GM21423 (cell line): ENCODE results near the gene IFIT1B.
"Not testable (repeated sequence)": the region's sequence is repeated elsewhere in the genome, so short reads cannot be mapped to it uniquely, and the experiment has no call there.

Experiments used
- ATAC-seq: cut with Tn5 transposase; IDR thresholded peaks from one replicate; pipeline ENCODE4 v1.9.1; 2021; ENCODE audit warnings: mild to moderate bottlenecking, moderate library complexity; ENCODE audit not compliant: unreplicated experiment

The IFIT1B gene

DNA sequence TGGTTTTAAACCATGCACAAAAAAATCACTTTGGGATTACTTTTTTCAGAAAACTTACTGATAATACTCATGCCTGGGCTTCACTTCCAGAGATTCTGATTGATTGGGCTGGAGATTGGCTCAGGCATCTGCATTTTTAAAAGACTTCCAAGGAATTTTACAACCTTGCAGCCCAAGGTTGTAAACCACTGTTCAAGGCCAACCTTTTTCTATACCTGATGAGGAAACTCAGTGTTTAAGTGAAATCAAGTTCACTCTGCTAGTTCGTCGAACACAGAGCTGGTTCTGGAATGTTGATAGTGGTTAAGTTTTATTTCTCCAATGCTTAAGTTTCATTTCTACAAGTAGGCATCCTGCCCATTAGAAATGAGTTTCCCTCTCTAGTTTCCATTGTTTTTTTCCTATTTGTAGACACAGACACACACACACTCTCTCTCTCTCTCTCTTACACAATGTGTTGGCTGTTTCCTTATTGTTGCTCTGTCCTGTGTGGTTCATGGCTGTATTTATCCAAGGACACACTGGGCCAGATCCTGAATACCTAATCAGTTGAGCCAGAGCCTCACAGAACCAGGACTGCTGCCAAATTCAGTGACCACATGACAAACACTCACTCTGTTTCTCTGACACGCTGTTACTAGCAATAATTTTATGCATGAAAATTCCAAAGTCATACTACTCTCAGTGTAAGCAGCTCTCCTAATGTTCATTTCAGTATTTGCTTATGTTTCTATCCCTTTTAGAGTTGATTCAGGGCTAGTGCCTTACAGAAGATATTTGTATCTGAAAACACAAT is 3.7 kb upstream of the IFIT1B start:
- no peak for ATAC-seq

DNA sequence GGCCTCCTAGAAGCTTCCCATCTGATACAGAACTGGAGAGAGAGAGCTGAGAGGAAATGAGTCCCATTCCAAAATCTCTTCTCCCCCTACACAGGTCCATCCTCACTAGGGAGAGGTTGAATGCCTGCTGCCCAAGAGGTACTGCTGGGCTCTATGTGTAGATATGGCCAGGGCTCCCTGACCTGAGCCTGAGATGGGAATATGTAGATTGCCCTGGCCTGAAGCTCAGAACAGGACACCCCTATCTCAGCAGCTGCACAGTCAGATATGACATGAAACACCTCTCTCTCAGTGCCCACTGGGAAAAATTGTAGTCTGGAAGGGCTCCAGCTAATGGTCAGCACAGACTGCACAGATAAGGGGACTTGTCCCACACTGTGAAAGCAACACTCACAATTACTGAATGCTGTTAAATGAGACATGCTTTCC is 3.1 kb upstream of the IFIT1B start:
- ATAC-seq = no peak

DNA sequence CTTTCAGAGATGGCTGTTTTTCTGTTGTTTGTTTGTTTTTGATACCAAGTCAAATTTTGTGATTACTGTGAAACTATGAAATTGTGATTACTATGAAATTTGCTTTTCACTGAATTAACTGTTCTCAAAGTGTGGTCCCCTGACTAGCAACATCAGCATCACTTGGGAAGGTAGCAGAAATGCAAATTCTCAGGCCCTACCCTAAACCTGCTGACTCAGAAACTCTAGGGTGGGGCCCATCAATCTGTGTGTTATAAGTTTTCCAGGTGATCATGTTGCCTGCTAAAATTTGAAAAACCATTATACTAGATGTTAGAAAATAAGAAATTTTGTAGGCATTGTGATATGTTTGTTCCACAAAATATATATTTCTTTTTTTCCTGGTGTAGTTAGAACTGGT is 1.2 kb downstream of the IFIT1B start:
- no peak for ATAC-seq

DNA sequence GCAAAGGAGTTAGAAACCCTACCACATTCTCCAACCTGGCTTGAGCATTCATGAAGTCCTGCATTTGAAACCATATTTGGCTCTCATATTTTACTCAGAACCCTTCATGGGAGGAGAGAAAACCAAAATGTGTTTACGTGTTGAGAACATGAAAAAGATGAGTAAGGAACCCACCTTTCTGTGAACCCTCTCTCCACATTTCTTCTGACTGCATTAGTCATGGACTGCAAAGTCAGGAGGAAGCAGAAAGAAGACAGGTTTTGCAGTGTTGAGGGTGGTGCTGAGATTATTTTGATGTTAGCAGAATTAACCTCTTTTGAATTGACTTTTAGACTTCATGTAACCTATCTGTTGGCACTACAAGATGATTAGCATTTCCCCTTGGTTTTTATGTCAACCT is 4.9 kb downstream of the IFIT1B start:
- ATAC-seq = no peak

DNA sequence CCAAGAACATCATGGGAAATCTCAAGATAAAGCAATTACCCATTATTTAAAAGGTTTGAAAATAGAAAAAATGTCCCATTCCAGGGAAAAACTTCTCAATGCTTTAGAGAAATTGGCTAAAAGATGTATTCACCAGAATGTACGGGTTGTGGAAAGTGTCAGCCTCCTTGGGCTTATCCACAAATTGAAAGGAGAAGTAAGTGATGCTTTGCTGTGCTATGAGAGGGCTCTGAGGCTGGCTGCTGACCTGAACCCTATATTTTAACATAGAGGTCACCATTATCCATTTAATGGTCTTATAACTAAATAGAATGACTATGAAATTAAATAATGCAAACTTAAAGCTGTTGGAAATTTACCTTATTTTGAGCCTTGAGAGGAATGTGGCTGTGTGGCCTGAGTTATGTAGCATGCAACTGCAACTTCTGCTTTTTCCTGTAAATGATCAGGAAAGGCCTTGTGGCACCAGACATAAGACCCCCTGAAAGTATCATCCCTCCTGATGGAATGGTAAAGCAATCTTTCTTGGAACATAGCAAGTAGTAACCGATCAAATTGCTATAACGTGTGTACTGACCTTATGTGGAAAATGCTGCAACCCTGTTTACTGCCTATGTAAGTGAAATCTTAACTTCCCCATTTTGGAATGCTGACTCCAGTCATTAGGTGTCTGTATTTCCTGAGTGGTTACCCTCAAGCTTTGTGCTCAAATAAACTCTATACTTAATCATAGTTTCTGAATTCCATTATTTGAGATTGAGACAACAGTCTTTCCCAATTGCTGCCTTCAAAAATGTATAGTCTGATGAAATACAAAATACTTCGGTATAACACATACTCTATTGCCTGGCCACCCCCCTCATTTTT is 6.9 kb downstream of the IFIT1B start:
- no peak for ATAC-seq

DNA sequence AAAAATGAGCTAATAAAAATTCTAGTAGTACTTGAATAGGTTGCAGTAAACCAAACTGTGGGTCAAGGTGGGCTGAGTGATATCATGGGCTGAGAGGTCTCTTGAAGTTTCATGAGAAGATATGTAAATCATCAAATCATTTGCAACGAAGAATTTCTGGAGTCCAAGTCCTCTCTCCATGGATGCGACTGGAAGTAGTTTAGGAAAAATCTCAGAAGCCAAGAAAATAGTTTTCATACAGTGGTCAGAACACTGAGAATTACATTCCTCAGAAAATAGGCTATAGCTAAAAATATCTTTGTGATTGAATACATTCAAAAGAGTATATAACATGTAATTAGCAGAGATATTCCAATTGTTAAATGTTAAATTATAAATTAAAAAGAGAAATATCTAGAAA is 10.9 kb downstream of the IFIT1B start:
- ATAC-seq = no peak

DNA sequence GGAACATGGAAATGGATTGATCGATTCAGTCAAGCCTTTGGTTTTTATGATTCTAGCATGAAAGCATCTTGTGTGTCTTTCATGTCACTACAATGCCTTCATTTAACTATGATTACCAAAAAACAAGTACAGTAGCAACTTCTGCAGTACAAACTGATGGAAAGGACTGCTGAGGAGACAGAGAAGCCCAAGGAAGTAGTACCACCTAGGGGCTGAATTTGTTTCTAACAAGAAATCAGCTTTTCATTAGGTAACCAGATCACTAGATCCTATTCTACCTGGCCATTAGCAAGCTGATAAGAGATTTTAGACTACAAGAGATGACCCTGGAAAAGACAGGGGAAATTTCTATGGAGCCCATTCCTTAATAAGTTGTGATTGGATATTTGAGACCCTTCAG is 11.4 kb downstream of the IFIT1B start:
- no peak for ATAC-seq

DNA sequence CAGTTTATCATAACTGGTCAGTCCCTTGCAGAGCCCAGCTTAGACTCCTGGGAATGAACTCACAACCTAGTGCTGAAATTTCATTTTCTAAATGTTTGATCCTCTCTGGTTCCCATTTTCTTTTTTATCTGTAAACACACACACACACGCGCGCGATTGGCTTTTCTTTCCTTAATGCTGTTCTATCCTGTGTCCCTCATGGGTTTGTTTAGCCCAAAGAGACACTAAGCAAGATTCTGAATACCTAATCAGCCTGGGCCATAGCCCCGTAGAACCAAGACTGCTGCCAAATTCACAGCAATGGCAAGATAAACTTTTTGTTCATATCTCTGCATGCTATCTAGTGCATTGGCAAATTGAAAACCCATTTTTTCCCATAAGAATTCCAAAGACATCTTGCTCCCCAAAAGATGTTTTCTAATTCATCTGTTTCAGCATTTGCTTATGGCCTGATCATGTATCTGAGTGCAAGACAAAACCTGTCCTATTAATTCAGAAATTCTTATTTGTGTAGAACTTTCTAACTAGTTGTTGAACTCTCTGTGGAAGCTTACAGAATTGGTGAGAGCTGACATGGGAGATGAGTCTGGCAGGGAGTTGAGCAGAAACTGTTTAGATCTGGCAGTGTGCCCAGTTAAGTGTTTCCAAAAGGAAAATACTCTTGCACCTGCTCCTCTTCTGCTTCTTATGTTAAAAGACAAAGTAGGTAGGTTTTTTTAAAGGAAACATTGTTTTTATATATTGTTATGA is 12.8 kb downstream of the IFIT1B start:
- no peak for ATAC-seq

DNA sequence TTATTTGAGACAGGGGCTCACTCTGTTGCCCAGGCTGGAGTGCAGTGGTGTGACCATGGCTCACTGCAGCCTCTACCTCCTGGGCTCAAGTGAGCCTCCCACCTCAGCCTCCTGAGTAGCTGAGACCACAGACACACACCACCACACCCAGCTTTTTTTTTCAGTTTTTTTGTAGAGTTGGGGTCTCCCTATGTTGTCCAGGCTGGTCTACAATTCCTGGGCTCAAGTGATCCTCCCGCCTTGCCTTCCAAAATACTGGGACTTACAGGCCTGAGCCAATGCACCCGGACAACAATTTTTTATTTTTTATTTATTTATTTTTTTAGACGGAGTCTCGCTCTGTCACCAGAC is 13.3 kb downstream of the IFIT1B start:
- not testable (repeated sequence) for ATAC-seq

DNA sequence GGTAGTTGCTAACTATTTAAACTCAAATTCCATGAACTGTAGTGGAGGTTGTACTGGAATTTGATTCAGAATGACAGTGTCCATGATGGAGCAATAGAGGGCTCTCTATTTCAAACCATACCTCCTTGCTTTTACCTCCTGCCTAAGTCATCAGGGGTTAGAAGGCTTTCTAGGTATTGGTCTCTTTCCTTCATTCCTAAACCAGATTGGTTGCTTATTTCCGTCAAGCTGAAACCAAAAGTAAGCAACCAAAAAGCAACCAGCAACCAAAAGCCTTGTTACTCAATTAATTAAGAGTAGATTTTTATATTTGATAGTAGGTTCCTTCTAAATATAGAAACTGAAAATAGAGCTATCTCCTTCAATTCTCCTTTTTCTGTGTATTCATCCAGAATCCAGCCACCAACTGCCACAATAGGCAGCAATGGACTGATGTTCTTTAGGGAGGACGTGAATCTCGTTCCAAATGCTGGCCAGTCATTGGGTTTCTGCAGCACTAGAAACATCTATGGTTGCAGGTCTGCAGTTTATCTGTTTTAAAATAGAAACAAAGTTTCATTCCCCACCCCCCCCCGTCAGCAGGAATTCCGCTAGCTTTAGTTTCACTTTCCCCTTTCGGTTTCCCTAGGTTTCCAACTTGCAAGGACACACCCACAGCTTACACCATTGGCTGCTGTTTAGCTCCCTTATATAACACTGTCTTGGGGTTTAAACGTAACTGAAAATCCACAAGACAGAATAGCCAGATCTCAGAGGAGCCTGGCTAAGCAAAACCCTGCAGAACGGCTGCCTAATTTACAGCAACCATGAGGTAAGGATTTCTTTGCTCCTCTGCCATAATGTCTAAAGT is 14.3 kb downstream of the IFIT1B start, which contains the start of gene IFIT1:
Gene IFIT1 (plus strand): TSS at position 717 of the 850 bp plus-strand sequence. CDS start 90 bp downstream, at position 807.
- ATAC-seq = peak; percentile 80

DNA sequence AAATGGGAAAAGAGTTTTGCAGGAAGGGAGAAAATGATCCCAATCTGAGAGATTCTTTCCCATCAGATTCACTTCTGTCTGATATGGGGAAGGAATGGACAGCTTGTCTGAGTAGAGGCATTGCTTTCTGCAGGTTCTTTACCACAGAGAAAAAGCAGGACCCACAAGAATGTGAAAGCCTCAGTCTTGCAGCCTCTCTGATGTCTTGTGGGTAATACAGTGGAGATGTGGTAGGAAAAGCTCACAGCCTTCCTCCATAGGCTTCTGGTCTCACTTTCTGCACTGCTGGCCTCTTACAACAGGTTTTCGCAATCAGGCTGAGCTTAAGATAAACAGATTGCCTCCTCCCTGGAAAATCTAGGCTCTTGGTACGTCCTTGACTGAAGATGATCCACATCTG is 15.1 kb downstream of the IFIT1B start:
- ATAC-seq = peak; percentile 40

DNA sequence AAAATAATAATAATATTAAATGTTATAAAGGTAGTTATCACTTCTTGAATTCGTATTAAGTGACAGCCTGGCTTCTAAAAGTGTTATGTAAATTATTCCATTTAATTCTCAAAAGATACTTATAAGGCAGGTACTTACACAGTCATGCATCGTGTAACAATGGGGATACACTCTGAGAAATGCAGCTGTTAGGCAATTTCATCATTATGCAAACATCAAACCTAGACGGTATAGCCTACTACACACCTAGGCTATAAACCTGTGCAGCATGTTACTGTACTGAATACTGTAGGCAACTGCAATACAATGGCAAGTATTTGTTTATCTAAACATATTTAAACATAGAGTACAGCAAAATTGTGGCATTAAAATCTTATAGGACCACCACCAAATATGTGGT is 16.0 kb downstream of the IFIT1B start:
- no peak for ATAC-seq

DNA sequence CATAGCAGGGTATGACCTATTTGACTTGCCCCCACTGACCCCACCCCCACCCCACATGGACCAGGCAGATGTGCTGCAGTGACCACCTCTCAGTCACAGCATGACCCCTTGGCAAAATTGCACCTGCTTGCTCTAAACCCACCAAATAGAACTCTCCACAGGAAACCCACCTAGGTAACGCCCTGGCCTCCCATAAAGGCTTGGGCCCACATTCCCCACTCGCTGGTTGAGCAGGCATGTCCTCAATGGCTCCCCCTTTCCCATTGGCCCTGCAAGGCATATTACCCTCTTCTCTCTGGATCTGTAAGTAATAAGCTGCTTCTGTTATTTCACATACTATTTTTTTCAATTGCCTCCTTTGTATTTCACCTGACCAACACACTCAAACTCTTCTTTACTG is 17.3 kb downstream of the IFIT1B start:
- ATAC-seq = no peak

DNA sequence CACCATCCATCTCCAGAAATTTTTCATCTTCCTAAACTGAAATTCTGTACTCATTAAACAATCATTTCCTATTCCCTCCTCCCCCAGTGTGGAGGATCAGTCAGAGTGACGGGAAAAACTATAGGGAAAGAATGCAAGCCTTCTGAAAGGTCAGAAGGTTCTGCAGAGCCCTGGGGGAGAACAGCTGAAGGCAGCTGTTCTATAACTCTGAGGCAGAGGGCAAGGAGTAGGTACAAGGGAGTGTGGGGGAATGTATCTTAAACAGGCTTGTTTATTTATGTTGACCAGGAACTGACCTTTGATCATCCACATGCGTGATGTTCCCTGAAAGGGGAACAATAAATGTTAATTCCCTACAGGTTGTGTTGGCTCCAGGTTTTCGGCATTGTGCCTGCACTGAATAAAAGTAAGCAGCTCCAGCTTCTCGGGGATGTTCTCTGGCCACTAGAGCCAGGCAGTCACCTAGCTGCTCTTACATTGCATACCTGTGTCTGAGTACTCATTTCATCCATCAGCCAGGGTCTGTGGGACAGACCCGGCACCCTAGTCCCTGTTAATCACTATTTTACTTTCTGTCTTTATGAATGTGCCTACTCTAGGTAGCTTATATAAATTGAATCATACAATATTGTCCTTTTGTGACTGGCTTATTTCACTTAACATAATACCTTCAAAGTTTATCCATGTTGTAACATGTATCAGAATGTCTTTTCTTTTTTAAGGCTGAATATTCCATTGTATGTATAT is 20.3 kb downstream of the IFIT1B start:
- ATAC-seq = no peak

DNA sequence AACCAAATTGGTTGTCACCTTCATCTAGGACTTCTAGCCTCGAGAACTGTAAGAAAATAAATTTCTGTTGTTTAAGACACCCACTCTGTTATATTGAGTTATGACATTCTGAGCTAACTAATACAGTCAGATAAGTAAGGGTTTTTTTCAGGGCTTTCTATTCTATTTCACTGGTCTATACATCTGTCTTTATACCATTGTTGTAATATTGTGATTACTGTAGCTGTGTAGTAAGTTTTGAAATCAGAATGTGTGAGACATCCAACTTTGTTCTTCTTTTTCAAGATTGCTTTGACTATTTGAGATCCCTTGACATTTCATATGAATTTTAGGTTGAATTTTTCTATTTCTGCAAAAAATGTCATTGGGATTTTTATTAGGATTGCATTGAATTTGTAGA is 22.1 kb downstream of the IFIT1B start:
- ATAC-seq = no peak

DNA sequence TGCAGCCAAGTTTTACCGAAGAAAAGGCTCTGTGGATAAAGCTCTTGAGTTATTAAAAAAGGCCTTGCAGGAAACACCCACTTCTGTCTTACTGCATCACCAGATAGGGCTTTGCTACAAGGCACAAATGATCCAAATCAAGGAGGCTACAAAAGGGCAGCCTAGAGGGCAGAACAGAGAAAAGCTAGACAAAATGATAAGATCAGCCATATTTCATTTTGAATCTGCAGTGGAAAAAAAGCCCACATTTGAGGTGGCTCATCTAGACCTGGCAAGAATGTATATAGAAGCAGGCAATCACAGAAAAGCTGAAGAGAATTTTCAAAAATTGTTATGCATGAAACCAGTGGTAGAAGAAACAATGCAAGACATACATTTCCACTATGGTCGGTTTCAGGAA is 25.2 kb downstream of the IFIT1B start:
- no peak for ATAC-seq

DNA sequence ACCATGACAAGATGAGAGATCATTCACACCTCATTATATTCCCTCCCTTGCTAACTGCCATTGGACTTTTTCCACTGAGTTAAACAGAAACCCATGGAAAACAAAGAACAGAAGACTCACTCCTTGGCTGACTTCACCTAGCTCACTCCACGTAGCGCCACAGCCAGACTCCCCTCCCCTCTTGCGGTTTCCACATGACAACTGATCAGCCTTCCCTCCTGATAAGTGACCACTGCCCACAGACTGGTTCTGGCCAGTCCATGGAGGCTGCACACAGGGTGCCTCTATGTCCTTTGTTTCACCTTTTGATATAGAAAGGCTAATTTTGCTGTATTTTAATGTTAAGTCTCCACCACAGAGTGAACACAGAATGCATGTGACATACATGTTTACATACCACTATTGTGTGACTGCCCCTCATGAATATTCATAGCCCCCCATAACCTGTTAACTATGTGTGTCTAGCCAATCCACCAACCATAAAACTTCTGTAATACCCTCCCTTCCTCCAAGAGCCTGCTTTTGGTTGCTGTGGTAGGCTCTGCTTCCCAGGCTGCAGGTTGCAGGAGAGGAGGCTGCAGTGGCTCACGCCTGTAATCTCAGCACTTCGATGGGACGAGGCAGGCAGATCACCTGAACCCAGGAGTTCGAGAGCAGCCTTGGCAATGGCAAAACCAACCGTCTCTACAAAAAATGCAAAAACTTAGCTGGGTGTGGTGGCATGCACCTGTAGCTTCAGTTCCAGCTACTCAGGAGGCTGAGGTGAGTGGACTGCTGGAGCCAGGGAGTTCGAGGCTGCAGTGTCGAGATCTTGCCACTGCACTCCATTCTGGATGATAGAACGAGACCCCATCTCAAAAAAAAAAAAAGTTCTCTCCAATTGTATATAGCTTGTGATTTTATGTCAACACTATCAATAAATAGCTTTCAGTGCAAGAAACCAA is 26.5 kb downstream of the IFIT1B start:
- no peak for ATAC-seq

DNA sequence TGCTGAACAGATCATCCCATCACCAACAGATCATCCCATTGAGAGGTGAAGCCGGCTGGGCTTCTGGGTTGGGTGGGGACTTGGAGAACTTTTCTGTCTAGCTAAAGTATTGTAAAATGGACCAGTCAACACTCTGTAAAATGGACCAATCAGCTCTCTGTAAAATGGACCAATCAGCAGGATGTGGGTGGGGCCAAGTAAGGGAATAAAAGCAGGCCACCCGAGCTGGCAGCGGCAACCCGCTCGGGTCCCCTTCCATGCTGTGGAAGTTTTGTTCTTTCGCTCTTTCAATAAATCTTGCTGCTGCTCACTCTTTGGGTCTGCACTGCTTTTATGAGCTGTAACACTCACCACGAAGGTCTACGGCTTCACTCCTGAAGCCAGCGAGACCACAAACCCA is 28.3 kb downstream of the IFIT1B start:
- not testable (repeated sequence) for ATAC-seq

DNA sequence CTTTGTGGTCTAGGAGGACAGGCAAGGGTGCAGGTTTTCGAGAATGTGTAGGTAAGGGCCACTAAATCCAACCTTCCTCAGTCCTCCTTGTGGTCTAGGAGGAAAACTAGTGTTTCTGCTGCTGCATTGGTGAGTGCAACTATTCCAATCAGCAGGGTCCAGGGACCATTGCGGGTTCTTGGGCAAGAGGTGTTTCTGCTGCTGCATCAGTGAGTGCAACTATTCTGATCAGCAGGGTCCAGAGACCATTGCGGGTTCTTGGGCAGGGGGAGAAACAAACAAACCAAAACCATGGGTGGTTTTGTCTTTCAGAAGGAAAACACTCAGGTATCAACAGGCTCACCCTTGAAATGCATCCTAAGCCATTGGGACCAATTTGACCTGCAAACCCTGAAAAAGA is 29.9 kb downstream of the IFIT1B start:
- not testable (repeated sequence) for ATAC-seq
